GM20431 (cell line): ENCODE measurements around the gene ADCK1.
"Not testable (repeated sequence)": the region's sequence is repeated elsewhere in the genome, so short reads cannot be mapped to it uniquely, and the experiment has no call there.

Source experiments
- in situ Hi-C: fragments of 300-500 bp; cut with MseI, MboI; formaldehyde crosslinking; loops from one replicate; pipeline ENCODE4 v1.15.0; 2020; ENCODE audit warnings: low sequenced_read_pairs; ENCODE audit not compliant: unreplicated experiment

The ADCK1 gene

GRCh38 chr14:77889971-77890442 lies 90.1 kb downstream of the ADCK1 start:
- in situ Hi-C loops, result no loop called here

- in situ Hi-C loops, result no loop called here
Measured at GRCh38 chr14:77890873-77891272, 91.0 kb downstream of the ADCK1 start.

- in situ Hi-C loops, result no loop called here
Measured at GRCh38 chr14:77892381-77892871, 92.5 kb downstream of the ADCK1 start.

GRCh38 chr14:77892890-77893484 lies 93.1 kb downstream of the ADCK1 start:
- in situ Hi-C loops, result no loop called here

- in situ Hi-C loops, result no loop called here
Measured at GRCh38 chr14:77897374-77897773, 97.5 kb downstream of the ADCK1 start.

- in situ Hi-C loops, result no loop called here
Measured at GRCh38 chr14:77902811-77903210, 102.9 kb downstream of the ADCK1 start.

- in situ Hi-C loops, result no loop called here
Measured at GRCh38 chr14:77903221-77903620, 103.3 kb downstream of the ADCK1 start.

GRCh38 chr14:77903937-77904617 lies 104.2 kb downstream of the ADCK1 start:
- in situ Hi-C loops, result no loop called here

GRCh38 chr14:77906446-77906845 lies 106.5 kb downstream of the ADCK1 start:
- in situ Hi-C loops, result no loop called here

- in situ Hi-C loops, result no loop called here
Measured at GRCh38 chr14:77908847-77909246, 108.9 kb downstream of the ADCK1 start.

- in situ Hi-C loops, result no loop called here
Measured at GRCh38 chr14:77909911-77910310, 110.0 kb downstream of the ADCK1 start.

- in situ Hi-C loops, result no loop called here
Measured at GRCh38 chr14:77910506-77910905, 110.6 kb downstream of the ADCK1 start.

- in situ Hi-C loops, result no loop called here
Measured at GRCh38 chr14:77911356-77911755, 111.4 kb downstream of the ADCK1 start.

- in situ Hi-C loops, result no loop called here
Measured at GRCh38 chr14:77912754-77913556, 113.0 kb downstream of the ADCK1 start.

GRCh38 chr14:77914073-77914721 lies 114.3 kb downstream of the ADCK1 start:
- in situ Hi-C loops, result no loop called here

- in situ Hi-C loops, result not testable (repeated sequence)
Measured at GRCh38 chr14:77915390-77915789, 115.5 kb downstream of the ADCK1 start.

GRCh38 chr14:77917491-77918201 lies 117.7 kb downstream of the ADCK1 start:
- in situ Hi-C loops, result no loop called here

GRCh38 chr14:77918448-77918847 lies 118.5 kb downstream of the ADCK1 start:
- in situ Hi-C loops, result no loop called here

GRCh38 chr14:77920312-77920711 lies 120.4 kb downstream of the ADCK1 start:
- in situ Hi-C loops, result no loop called here

- in situ Hi-C loops, result no loop called here
Measured at GRCh38 chr14:77921818-77922217, 121.9 kb downstream of the ADCK1 start.
